Duodenal mucosa (tissue), 2 donors: ENCODE data around the gene TTLL5.

Source experiments
- H3K27ac ChIP-seq: one replicate; pipeline ENCODE4 v1.7.0; 2013; ENCODE audit warnings: low read depth, low read length
- H3K27me3 ChIP-seq, 2 donors: one replicate each; pipeline ENCODE4 v1.7.0; 2013; ENCODE audit warnings: low read length in 2 of 2, control low read depth in 1 of 2; ENCODE audit not compliant: insufficient read depth in 2 of 2, control insufficient read depth in 1 of 2
- H3K36me3 ChIP-seq, 2 donors: one replicate each; pipeline ENCODE4 v1.7.0; 2013; ENCODE audit warnings: low read length in 2 of 2, control low read depth in 1 of 2; ENCODE audit not compliant: insufficient read depth in 2 of 2, control insufficient read depth in 1 of 2
- H3K4me1 ChIP-seq, 2 donors: one replicate each; pipeline ENCODE4 v1.7.0; 2013; ENCODE audit warnings: low read length in 2 of 2, control low read depth in 1 of 2; ENCODE audit not compliant: insufficient read depth in 2 of 2, control insufficient read depth in 1 of 2
- H3K4me3 ChIP-seq, 2 donors: one replicate each; pipeline ENCODE4 v1.7.0; 2013; ENCODE audit warnings: low read length in 2 of 2, low read depth in 1 of 2
- H3K9ac ChIP-seq, 2 donors: one replicate each; pipeline ENCODE4 v1.7.0; 2013; ENCODE audit warnings: low read length in 2 of 2, low read depth in 1 of 2
- H3K9me3 ChIP-seq, 2 donors: one replicate each; pipeline ENCODE4 v1.7.0; 2013; ENCODE audit warnings: low read length in 2 of 2, control low read depth in 1 of 2; ENCODE audit not compliant: control insufficient read depth in 1 of 2

Gene TTLL5

GRCh38 chr14:75783602-75784313 lies 122.7 kb downstream of the TTLL5 start:
- Histone ChIP-seq H3K9me3 (no peaks in the 10 kb centered on the region), H3K27me3 (no peaks in the 10 kb centered on the region), H3K27ac (no peak overlapping the region), H3K4me1 (no peaks in the 10 kb centered on the region), H3K36me3 (peaks cover 12 to 27% of the 10 kb centered on the region in 2 donors), H3K4me3 (no peak overlapping the region), H3K9ac (no peak overlapping the region)

- H3K9ac ChIP-seq, result no peak overlapping the region
- peaks cover 12 to 27% of the 10 kb centered on the region in 2 donors for H3K36me3 ChIP-seq
- H3K27ac ChIP-seq, result no peak overlapping the region
- H3K27me3 ChIP-seq, result no peaks in the 10 kb centered on the region
- H3K9me3 ChIP-seq, result no peaks in the 10 kb centered on the region
- no peaks in the 10 kb centered on the region for H3K4me1 ChIP-seq
- H3K4me3 ChIP-seq, result no peak overlapping the region
Observed at GRCh38 chr14:75784314-75784686, 123.3 kb downstream of the TTLL5 start.

DNA sequence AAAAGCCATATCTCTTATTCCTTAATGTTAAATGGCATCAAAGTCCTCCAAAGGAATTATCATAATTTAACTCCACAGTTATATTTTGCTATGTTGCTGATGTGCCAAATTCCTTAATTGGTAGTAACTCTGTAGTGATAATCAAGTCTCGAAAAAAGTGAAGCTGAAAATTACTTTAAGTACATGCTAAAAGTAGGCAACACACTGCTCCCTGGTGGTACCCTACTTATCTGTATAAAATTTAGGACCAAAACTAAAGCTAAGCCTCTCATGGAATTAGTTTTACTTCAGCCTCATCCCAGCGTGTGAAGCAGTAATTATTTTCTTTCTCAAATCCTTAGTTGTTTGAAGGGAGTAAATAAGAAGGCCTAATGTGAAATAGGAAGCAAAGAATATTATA lies 132.8 kb downstream of the TTLL5 start:
- no peaks in the 10 kb centered on the region for H3K27me3 ChIP-seq
- peaks cover 0 to 5% of the 10 kb centered on the region in 2 donors for H3K9me3 ChIP-seq
- no peak overlapping the region for H3K4me3 ChIP-seq
- no peak overlapping the region for H3K9ac ChIP-seq
- no peaks in the 10 kb centered on the region for H3K4me1 ChIP-seq
- H3K36me3 ChIP-seq, result no peaks in the 10 kb centered on the region
- H3K27ac ChIP-seq, result no peak overlapping the region

- H3K9me3 ChIP-seq, result peaks cover 0 to 5% of the 10 kb centered on the region in 2 donors
- H3K27me3 ChIP-seq, result no peaks in the 10 kb centered on the region
- no peak overlapping the region for H3K9ac ChIP-seq
- no peak overlapping the region for H3K4me3 ChIP-seq
- no peaks in the 10 kb centered on the region for H3K4me1 ChIP-seq
- H3K36me3 ChIP-seq, result peaks cover 0 to 3% of the 10 kb centered on the region in 2 donors
- H3K27ac ChIP-seq, result no peak overlapping the region
Observed at GRCh38 chr14:75794615-75795038, 133.6 kb downstream of the TTLL5 start.

DNA sequence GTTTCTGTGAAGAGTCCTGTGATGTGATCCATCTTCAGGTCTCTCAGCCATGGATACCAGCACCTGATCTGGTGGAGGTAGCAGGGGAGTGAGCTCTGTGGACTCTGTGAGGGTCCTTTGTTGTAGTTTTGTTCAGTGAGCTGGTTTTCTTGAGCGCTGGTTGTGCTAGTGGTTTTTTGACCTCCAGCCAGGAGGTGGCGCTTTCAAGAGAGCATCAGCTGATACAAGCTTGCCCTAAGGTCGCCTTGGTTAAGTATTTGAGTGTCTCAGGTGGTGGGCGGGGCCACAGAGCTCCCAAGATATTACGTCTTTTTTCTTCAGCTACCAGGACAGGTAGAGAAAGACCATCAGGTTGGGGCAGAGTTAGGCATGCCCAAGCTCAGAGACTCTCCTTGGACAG lies 139.7 kb downstream of the TTLL5 start:
- Histone ChIP-seq H3K4me3 (no peak overlapping the region), H3K27me3 (no peaks in the 10 kb centered on the region), H3K4me1 (no peaks in the 10 kb centered on the region), H3K9ac (no peak overlapping the region), H3K9me3 (peaks cover 0 to 5% of the 10 kb centered on the region in 2 donors), H3K27ac (no peak overlapping the region), H3K36me3 (peaks cover 0 to 19% of the 10 kb centered on the region in 2 donors)

- Histone ChIP-seq H3K27me3 (no peaks in the 10 kb centered on the region), H3K4me1 (no peaks in the 10 kb centered on the region), H3K27ac (no peak overlapping the region)
Observed at GRCh38 chr14:75802486-75802885, 141.4 kb downstream of the TTLL5 start.

DNA sequence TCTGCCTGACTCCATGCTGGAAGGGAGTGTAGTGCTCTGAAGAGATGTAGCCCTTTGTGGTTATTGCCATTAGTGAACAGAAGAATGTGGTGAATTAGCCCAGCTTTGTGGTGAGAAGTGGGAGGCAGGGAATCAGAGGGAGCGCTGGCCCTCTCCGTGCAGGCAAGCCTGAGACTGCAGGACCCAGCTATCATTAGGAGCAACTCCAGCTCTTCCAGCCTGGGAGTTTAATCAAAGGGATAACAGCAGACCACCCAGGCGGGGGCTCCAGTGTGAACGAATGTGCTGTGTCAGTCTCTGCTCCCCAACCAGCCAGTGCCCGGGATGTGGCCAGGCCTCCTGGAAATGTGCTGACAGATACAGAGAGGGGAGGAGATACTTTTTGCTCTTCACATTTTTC lies 142.7 kb downstream of the TTLL5 start:
- no peak overlapping the region for H3K27ac ChIP-seq
- H3K9me3 ChIP-seq, result no peaks in the 10 kb centered on the region
- no peaks in the 10 kb centered on the region for H3K4me1 ChIP-seq
- no peak overlapping the region for H3K4me3 ChIP-seq
- peaks cover 0 to 23% of the 10 kb centered on the region in 2 donors for H3K36me3 ChIP-seq
- no peak overlapping the region for H3K9ac ChIP-seq
- H3K27me3 ChIP-seq, result no peaks in the 10 kb centered on the region

More at GRCh38 chr14:75802486-75802885, 141.4 kb downstream of the TTLL5 start:
- Histone ChIP-seq H3K9me3 (peaks cover 0 to 2% of the 10 kb centered on the region in 2 donors), H3K36me3 (peaks cover 0 to 23% of the 10 kb centered on the region in 2 donors), H3K4me3 (no peak overlapping the region), H3K9ac (no peak overlapping the region)

GRCh38 chr14:75804570-75805275 lies 143.7 kb downstream of the TTLL5 start:
- H3K4me1 ChIP-seq, result no peaks in the 10 kb centered on the region
- no peaks in the 10 kb centered on the region for H3K9me3 ChIP-seq
- H3K9ac ChIP-seq, result no peak overlapping the region
- H3K4me3 ChIP-seq, result no peak overlapping the region
- H3K27ac ChIP-seq, result no peak overlapping the region
- H3K36me3 ChIP-seq, result peaks cover 0 to 20% of the 10 kb centered on the region in 2 donors
- no peaks in the 10 kb centered on the region for H3K27me3 ChIP-seq

GRCh38 chr14:75805646-75806045 lies 144.6 kb downstream of the TTLL5 start:
- H3K27me3 ChIP-seq, result no peaks in the 10 kb centered on the region
- peaks cover 0 to under 1% of the 10 kb centered on the region in 2 donors for H3K4me1 ChIP-seq
- H3K4me3 ChIP-seq, result no peak overlapping the region
- no peak overlapping the region for H3K27ac ChIP-seq
- H3K9me3 ChIP-seq, result no peaks in the 10 kb centered on the region
- H3K36me3 ChIP-seq, result peaks cover 0 to 18% of the 10 kb centered on the region in 2 donors
- H3K9ac ChIP-seq, result no peak overlapping the region

DNA sequence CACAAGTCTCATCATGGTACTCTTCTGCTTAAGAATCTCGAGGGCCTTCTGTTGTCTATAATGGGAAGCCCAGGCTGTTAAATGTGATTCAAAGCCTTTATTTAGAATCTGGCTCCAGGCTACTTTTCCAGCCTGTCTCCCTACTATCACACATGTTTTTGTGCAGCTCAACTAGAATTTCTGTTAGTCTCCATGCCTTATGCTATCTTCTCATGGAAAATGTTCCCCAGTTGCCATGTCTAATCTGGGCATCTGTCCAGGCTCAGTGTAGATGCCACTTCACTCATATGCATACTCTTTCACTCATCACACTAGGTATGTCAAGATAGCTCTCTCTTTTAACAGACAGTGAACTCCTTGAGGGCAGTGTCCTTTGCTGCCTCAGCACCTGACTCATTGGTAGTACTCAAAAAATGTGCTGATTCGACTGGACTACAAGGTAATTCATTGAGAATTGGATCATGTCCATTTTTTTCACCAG lies 145.3 kb downstream of the TTLL5 start:
- peaks cover 0 to 8% of the 10 kb centered on the region in 2 donors for H3K4me1 ChIP-seq
- H3K9ac ChIP-seq, result no peak overlapping the region
- peaks cover 0 to 18% of the 10 kb centered on the region in 2 donors for H3K36me3 ChIP-seq
- H3K9me3 ChIP-seq, result no peaks in the 10 kb centered on the region
- H3K27ac ChIP-seq, result no peak overlapping the region
- no peak overlapping the region for H3K4me3 ChIP-seq
- no peaks in the 10 kb centered on the region for H3K27me3 ChIP-seq
